ENCODE results near the gene SNAPC5. TPM values are rescaled to one million over a fixed set of nuclear protein-coding genes. Genes with fewer than 3 reads are reported as not detected.

Gene SNAPC5
- total and polyA plus RNA-seq, 2 of the 4 experiments (the other 2 are of a cell fraction) = 25.9 to 26.3 TPM

GRCh38 chr15:66477011-66477410, 20.6 kb downstream of the SNAPC5 start:
- H4K91ac ChIP-seq (ENCODE audit: insufficient read depth, low read depth, low read length) = no peak overlapping the region
- CTCF ChIA-PET = no interaction called here
- no peak overlapping the region for H2BK15ac ChIP-seq (ENCODE audit: low read depth, low read length)
- H3K9me1 ChIP-seq (ENCODE audit: insufficient read depth, low read length) = peaks cover 13% of the 10 kb centered on the region
- peaks cover 10% of the 10 kb centered on the region for H3K4me1 ChIP-seq (ENCODE audit: control insufficient read depth, insufficient read depth, low read length)
- H3K79me1 ChIP-seq (ENCODE audit: low read depth in 1 of 2, low read length in 2 of 2) = peaks cover 36 to 66% of the 10 kb centered on the region in 2 experiments
- H2AK5ac ChIP-seq (ENCODE audit: low read depth, low read length) = no peak overlapping the region
- in situ Hi-C loops (cut with MboI; ENCODE audit: low sequenced_read_pairs) = loop anchor here (25.0 kb wide), 1 partner anchor 565 kb away; no protein-coding TSS in a partner anchor
- WGBS, 2 experiments (ENCODE audit: extremely low coverage in 2 of 2, insufficient read length in 1 of 2) = 80% methylated on average over 1 of the region's 2 CpGs; no CpG with 5 or more reads in 1 of the 2 experiments
- H3K14ac ChIP-seq (replicated peaks; ENCODE audit: low read depth, low read length) = no peak overlapping the region
- H2BK120ac ChIP-seq (ENCODE audit: low read depth, low read length) = no peak overlapping the region
- no peak overlapping the region for H4K5ac ChIP-seq (ENCODE audit: low read depth, low read length)
- POLR2A ChIA-PET (ENCODE audit: unreplicated experiment) = interaction anchor here (0.6 kb wide), 1 partner anchor 139 kb away, joined by 4 read pairs; no protein-coding TSS in a partner anchor
- no TSS peak for BruUV-seq (replicated peaks)
- DNase-seq (no peak), ATAC-seq (ENCODE audit: low read depth) (no peak)
- H4K20me1 ChIP-seq (ENCODE audit: insufficient read depth, low read length) = peaks cover 10% of the 10 kb centered on the region
- no peak overlapping the region for H3K4ac ChIP-seq (ENCODE audit: low read depth, low read length)
- dilution Hi-C loops (cut with HindIII; ENCODE audit: low sequenced_read_pairs, unreplicated experiment) = no loop called here
- intact Hi-C loops (cut with micrococcal nuclease) = no loop called here
- no peak overlapping the region for H4K8ac ChIP-seq (ENCODE audit: low read depth in 2 of 2, low read length in 2 of 2)
- H2BK20ac ChIP-seq (ENCODE audit: low read depth, low read length) = no peak overlapping the region
- H3K18ac ChIP-seq (ENCODE audit: low read depth, low read length) = no peak overlapping the region
- H3K23ac ChIP-seq (ENCODE audit: low read depth, low read length) = no peak overlapping the region
- H3K9ac ChIP-seq (ENCODE audit: low read depth, low read length) = no peak overlapping the region
- no peak overlapping the region for H3K27ac ChIP-seq (ENCODE audit: insufficient read depth, low read length)
- no peak overlapping the region for H2AFZ ChIP-seq (replicated peaks; ENCODE audit: low read length, poor library complexity)
- H3K27me3 ChIP-seq (ENCODE audit: control insufficient read depth, insufficient read depth, low read length) = no peaks in the 10 kb centered on the region
- H2BK5ac ChIP-seq (ENCODE audit: low read depth, low read length, poor library complexity, severe bottlenecking) = no peak overlapping the region
- H2AK9ac ChIP-seq (replicated peaks; ENCODE audit: low read depth, low read length, poor library complexity) = no peak overlapping the region
- no peak for TF ChIP-seq MXI1 (IDR thresholded peaks at IDR 0.05; ENCODE audit: borderline replicate concordance, low read depth, low read length)
- TF ChIP-seq RFX5 (IDR thresholded peaks at IDR 0.05; ENCODE audit: low read depth, low read length) = no peak
- no peak for TF ChIP-seq NFE2L2 (IDR thresholded peaks at IDR 0.05; ENCODE audit: low read depth, low read length)
- no peak for TF ChIP-seq ELK1 (IDR thresholded peaks at IDR 0.05; ENCODE audit: borderline replicate concordance, low read depth, low read length)
- no peak for TF ChIP-seq MAFK (IDR thresholded peaks at IDR 0.05; ENCODE audit: low read depth, low read length)
- no peak for TF ChIP-seq SMC3 (IDR thresholded peaks at IDR 0.05; ENCODE audit: low read depth, low read length)
- TF ChIP-seq POLR2A (IDR thresholded peaks at IDR 0.05; ENCODE audit: low read depth, low read length) = no peak
- TF ChIP-seq, protein P1, sequence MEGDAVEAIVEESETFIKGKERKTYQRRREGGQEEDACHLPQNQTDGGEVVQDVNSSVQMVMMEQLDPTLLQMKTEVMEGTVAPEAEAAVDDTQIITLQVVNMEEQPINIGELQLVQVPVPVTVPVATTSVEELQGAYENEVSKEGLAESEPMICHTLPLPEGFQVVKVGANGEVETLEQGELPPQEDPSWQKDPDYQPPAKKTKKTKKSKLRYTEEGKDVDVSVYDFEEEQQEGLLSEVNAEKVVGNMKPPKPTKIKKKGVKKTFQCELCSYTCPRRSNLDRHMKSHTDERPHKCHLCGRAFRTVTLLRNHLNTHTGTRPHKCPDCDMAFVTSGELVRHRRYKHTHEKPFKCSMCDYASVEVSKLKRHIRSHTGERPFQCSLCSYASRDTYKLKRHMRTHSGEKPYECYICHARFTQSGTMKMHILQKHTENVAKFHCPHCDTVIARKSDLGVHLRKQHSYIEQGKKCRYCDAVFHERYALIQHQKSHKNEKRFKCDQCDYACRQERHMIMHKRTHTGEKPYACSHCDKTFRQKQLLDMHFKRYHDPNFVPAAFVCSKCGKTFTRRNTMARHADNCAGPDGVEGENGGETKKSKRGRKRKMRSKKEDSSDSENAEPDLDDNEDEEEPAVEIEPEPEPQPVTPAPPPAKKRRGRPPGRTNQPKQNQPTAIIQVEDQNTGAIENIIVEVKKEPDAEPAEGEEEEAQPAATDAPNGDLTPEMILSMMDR (conservative IDR thresholded peaks at IDR 0.05; ENCODE audit: low read depth, low read length) = no peak
- H3K9me3 ChIP-seq (ENCODE audit: control insufficient read depth, insufficient read depth, low read length) = no peaks in the 10 kb centered on the region
- no peak overlapping the region for H3K4me3 ChIP-seq (ENCODE audit: insufficient read depth, low read depth, low read length)
- H3K56ac ChIP-seq (ENCODE audit: extremely low read depth, insufficient read depth, low read length) = no peak overlapping the region
- H3K4me2 ChIP-seq (ENCODE audit: low read depth, low read length) = no peak overlapping the region
- peaks cover 8% of the 10 kb centered on the region for H3K36me3 ChIP-seq (ENCODE audit: control insufficient read depth, insufficient read depth, low read length)

Data from IMR-90 (cell line).